Measurements from ENCODE around the gene COL5A3.
"Not testable (repeated sequence)": the region's sequence is repeated elsewhere in the genome, so short reads cannot be mapped to it uniquely, and the experiment has no call there.

GRCh38 chr19:9922782-9923379, 87.4 kb downstream of the COL5A3 start:
- not testable (repeated sequence) for TF ChIP-seq POLR2AphosphoS5 (IDR thresholded peaks at IDR 0.05; ENCODE audit: low read depth, low read length); POLR2A (IDR thresholded peaks at IDR 0.05; ENCODE audit: low read depth, low read length); TAF1 (IDR thresholded peaks at IDR 0.05; ENCODE audit: borderline replicate concordance, low read depth, low read length)

All from GM12892 (cell line).